Cardiac fibroblast (primary cell): ENCODE measurements around the gene RBM34.
"Not testable (repeated sequence)": the region's sequence is repeated elsewhere in the genome, so short reads cannot be mapped to it uniquely, and the experiment has no call there.

Experiments
- DNase-seq, 2 donors: peaks; one replicate each; pipeline versions ENCODE4 v3.0.0 to v3.0.0-alpha.2; 2010; ENCODE audit warnings: low read depth in 2 of 2
- H3K4me3 ChIP-seq, 2 donors: replicated peaks in 1 of 2; 1 replicate in 1 of 2; 2 replicates in 1 of 2; pipeline ENCODE4 v1.5.1; 2011; ENCODE audit warnings: low read depth in 2 of 2, low read length in 2 of 2, mild to moderate bottlenecking in 2 of 2, moderate library complexity in 1 of 2
- TF ChIP-seq, protein P1 (sequence below): IDR thresholded peaks from one replicate; pipeline ENCODE4 v1.5.1; 2011; ENCODE audit warnings: low read depth, mild to moderate bottlenecking, low read length, inconsistent platforms

RBM34 gene

DNA sequence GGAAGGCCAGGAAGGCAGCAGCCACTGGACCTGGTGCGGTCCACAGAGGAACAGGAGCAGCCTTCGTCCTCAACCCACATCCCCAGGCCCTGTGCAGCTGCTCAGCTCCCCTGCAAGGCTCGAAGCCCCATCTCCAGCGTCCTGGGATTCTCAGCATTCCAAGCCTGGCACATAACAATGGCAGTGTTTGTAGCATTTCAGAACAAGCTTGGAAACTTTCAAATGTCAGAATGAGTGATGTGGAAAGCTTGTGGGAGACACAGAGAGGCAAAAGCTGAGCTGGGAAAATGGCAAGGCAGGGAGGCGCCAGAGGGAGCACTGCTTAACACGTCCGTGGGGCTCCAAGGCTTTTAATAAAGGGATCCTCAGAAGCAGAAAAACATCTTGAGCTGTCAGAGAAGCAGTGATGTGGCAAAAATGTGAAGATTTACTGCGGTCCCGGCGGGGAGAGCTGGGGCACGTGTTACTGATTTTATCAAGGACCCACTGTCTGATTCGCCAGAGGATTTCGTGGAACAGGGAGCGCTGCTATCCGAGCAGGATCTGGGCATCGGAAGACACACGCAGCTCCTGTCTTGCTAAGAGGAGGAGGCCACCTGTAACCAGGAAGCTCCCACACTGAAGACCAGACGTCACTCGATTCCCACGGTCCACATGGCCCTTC is 70.5 kb downstream of the RBM34 start:
- DNase-seq: no peak
- TF ChIP-seq, protein P1, sequence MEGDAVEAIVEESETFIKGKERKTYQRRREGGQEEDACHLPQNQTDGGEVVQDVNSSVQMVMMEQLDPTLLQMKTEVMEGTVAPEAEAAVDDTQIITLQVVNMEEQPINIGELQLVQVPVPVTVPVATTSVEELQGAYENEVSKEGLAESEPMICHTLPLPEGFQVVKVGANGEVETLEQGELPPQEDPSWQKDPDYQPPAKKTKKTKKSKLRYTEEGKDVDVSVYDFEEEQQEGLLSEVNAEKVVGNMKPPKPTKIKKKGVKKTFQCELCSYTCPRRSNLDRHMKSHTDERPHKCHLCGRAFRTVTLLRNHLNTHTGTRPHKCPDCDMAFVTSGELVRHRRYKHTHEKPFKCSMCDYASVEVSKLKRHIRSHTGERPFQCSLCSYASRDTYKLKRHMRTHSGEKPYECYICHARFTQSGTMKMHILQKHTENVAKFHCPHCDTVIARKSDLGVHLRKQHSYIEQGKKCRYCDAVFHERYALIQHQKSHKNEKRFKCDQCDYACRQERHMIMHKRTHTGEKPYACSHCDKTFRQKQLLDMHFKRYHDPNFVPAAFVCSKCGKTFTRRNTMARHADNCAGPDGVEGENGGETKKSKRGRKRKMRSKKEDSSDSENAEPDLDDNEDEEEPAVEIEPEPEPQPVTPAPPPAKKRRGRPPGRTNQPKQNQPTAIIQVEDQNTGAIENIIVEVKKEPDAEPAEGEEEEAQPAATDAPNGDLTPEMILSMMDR: no peak
- H3K4me3 ChIP-seq: no peak overlapping the region

DNA sequence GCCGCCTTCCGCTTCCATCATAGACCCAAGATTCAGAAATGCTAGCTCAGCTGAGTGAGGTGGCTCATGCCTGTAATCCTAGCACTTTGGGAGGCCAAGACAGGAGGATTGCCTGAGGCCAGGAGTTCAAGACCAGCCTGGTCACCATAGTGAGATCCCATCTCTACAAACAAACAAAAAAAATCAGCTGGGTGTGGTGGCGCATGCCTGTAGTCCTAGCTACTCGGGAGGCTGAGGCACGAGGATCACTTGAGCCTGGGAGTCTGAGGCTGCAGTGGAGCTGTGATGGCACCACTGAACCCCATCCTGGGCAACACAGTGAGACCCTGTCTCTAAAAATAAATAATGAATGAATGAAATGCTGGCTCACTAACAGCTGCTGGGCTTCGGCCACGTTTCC is 72.1 kb downstream of the RBM34 start:
- DNase-seq: no peak
- TF ChIP-seq, protein P1: no peak
- H3K4me3 ChIP-seq: no peak overlapping the region

DNA sequence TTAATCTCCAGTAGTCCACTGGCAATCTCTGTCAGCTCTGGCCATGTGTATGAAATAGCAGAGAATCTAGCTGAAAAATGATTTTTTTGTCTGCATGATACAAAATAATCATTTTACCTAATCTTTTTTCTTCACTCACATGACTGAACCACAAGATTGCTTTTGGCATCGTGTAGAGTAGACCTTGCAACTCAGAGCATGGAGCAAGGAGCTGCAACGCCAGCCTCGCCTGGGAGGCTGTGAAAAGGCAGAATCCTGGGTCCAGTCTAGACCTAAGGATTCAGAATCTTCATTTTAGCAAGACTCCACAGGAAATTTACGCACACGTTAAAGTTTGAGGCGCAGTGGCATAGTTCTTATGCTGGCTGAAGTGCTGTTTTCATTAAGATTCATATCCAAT is 72.6 kb downstream of the RBM34 start:
- TF ChIP-seq, protein P1: no peak
- no peak for DNase-seq
- H3K4me3 ChIP-seq: no peak overlapping the region

DNA sequence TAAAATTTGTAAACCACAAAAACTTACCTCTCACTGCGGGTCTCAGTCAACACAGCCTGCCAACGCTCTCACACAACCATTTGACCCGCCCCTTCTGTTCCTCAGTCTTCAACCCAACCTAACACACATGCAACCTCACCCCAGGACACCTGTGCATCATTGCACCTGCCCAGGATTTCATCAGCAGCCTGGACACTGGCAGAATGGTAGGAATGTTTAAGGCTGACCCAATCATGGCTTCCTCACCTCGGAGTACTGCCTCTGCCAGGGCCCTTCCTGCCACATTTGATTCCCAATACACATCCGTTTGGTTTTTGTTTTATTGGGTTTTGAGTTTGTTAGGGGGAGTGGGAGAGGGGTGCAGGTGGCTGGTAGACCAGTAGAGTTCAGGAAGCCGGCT is 73.1 kb downstream of the RBM34 start:
- no peak for DNase-seq
- TF ChIP-seq, protein P1: no peak
- no peak overlapping the region for H3K4me3 ChIP-seq

DNA sequence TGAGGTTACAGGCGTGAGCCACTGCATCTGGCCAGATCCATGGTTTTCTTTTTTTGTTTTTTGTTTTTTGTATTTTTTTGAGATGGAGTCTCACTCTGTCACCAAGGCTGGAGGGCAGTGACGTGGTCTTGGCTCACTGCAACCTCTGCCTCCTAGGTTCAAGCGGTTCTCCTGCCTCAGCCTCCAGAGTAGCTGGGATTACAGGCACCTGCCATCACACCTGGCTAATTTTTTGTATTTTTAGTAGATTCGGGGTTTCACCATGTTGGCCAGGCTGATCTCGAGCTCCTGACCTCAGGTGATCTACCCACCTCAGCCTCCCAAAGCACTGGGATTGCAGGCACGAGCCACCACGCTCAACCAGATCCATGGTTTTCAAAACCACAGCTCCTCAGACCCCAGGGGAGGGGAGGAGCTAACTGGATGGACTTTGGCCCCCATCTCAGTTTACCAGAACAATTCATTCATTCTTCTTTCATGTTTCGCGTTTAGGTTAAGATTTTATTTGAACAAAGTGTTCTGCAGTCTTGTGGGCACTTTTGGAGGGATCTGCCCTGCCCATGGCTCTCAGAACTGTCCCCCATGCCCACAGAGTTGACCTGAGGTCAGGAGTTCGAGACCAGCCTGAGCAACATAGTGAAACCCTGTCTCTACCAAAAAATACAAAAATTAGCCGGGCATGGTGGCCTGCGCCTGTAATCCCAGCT is 75.5 kb downstream of the RBM34 start:
- DNase-seq, H3K4me3 ChIP-seq: not testable (repeated sequence)
